GM19372 (cell line): ENCODE results near the gene PANX3.

Source experiments
- ATAC-seq: cut with Tn5 transposase; IDR thresholded peaks from one replicate; pipeline ENCODE4 v1.9.1; 2021; ENCODE audit warnings: mild to moderate bottlenecking, low read depth, moderate library complexity; ENCODE audit not compliant: unreplicated experiment

Gene PANX3

GRCh38 chr11:124656774-124657630 is 45.8 kb downstream of the PANX3 start:
- no peak for ATAC-seq

GRCh38 chr11:124657904-124658303 is 46.7 kb downstream of the PANX3 start:
- ATAC-seq = no peak

GRCh38 chr11:124658501-124658900 is 47.3 kb downstream of the PANX3 start:
- no peak for ATAC-seq

- no peak for ATAC-seq
These were observed 47.8 kb downstream of the PANX3 start for GRCh38 chr11:124658986-124659385.

GRCh38 chr11:124661553-124661952 is 50.3 kb downstream of the PANX3 start:
- ATAC-seq = no peak

- ATAC-seq = no peak
These were observed 50.9 kb downstream of the PANX3 start for GRCh38 chr11:124662106-124662505.

- ATAC-seq = no peak
These were observed 52.6 kb downstream of the PANX3 start for GRCh38 chr11:124663861-124664260.

- no peak for ATAC-seq
These were observed 56.4 kb downstream of the PANX3 start for GRCh38 chr11:124667601-124668000.

- no peak for ATAC-seq
These were observed 58.0 kb downstream of the PANX3 start for GRCh38 chr11:124669193-124669592.
